HG03108 (cell line): ENCODE results near the gene MRTFB.

ENCODE experiments used
- ATAC-seq: cut with Tn5 transposase; IDR thresholded peaks from one replicate; pipeline ENCODE4 v1.9.1; 2021; ENCODE audit warnings: moderate library complexity; ENCODE audit not compliant: unreplicated experiment

The MRTFB gene

DNA sequence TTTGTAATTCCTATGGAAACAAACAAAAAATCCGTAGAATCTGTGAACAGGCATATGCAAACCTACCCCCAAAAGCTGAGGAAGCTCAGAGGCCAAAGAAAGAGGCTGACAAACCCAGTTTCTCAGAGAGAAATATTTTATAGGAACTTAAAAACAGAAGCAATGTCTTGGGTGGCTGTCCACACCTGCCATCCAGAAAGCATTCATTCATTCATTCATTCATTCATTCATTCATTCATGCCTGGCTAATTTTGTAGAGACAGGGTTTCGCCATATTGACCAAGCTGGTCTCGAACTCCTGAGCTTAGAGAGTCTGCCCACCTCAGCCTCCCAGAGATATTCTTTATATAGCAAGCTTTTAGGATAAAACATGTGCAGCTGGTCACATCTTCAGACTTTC is 154.3 kb downstream of the MRTFB start:
- ATAC-seq = no peak

DNA sequence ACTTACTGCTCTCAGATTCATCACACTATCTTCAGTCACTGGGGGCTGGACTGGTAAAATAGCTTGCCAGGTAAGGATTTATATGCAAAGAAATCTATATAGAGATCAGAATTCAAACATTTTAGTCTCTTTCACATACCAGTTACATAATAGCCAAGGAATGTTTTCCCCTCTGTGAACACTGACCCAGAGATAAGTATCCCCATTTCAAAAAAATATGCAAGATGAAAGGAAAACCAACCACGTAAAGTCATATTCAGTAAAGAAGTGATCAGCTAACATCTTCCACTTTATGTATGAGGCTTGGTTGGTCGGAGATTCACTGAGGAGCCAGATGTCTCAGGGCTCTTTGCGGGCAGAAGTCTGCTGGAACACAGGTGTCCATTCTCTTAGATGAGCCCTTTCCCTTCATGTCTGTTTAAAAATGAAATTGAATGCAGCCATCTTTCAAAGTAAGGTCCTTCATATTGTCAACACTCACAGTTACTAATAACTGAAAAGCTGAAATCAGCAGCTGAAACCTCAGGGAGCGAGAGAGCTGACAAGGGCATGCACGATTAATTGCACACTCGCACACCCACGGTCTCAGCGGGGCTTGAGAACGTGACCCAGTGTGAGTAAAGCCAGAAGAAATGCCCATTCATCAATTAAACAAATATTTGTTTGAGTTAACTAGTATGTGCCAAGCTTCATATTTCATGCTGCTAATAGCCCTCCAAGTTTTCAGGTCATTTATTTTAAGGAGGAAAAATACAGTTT is 161.2 kb downstream of the MRTFB start:
- ATAC-seq = no peak

DNA sequence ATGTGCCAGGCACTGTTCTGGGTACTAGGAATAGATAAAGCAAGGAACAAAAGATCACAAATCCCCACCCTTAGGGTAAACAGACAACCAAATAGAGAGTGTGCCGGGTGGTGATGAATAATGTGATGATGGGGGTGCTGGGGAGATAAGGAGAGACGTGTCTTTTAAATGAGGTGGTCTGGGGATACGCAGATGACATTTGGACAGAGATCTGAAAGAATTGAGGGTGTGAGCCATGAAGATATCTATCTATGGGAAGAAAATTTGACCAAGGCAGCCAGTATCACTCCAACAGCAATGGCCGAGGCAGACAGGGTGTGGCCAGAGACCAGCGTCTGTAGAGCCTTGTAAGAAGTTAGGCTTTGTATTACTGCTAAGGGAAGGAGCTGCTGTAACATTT is 165.3 kb downstream of the MRTFB start:
- ATAC-seq = no peak

DNA sequence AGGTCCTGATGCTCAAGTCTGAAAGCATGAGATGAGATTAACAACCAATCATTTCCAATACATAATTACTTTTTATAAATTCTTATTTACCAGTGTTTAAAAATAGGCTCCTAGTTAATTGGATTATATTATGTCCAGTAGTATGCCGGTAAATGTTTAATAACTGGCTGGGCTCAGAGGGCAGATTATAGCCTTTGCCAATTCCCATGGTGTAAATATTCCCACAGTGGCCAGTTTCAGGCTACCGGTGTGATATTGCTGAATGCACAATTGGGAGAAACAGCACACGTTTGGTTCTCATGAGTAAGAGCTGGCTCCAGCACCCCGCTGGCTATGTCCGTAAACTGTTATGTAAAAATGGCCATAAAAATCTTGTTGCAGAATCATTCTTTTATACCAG is 167.6 kb downstream of the MRTFB start:
- no peak for ATAC-seq

DNA sequence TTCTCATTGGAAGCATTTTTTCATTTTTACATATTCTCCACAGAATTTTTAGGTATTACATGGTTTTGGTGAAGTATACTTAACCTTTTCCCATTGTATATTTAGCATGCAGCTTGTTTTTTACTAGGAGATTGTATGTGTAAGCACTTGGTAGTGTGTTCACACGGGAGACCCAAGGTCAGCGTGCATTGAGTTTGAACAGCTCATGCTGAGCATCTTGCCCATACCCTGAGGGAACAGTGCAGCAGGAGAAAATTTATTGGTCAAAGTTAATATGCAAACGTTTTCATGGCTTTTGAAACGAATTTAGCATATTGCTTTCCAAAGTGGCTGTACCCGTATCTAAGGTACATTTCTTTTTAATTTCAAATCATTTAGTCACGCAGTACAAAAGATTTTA is 168.7 kb downstream of the MRTFB start:
- ATAC-seq = no peak

DNA sequence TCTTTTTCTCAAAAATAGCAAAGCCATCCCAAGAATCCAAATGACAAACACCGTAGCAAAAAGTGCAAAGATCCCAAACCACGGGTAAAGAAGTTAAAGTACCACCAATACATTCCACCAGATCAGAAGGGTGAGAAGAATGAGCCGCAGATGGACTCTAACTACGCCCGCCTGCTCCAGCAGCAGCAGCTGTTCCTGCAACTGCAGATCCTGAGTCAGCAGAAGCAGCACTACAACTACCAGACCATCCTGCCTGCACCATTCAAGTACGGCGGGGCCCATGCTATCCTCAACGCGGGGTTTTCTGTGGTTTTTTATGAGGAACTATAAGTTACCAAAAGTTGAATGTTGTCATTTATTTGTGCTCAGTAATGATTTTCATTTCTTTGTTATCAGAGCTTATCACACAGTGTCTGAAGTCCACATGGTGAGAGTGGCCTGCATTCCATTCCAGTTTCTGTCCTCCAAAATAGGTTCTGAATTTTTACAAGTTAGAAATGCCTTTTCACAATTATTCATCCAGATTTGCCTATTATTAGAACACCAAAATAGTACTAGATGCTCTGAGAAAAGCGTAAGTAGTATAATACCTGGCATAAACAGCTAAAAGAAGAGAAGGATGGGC is 169.2 kb downstream of the MRTFB start:
- ATAC-seq = no peak

DNA sequence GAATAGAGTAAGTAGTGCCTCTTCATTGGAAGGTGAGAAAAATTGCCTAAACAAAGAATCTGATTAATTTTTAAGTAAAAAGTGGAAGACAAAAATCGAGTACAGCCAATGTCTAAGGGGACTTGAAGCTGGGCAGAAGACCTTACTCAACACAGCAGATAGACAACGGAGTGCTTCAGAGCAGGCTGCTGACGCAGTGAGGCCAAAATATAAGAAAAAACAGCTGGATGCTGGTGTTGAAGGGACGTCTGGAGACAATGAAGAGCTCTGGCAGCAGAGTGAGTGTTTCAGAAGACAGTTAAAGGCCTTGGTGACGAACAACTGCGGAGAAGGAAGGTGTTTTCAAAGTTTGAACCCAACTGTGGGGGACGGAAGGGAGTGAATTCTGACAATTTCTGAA is 169.8 kb downstream of the MRTFB start:
- no peak for ATAC-seq

DNA sequence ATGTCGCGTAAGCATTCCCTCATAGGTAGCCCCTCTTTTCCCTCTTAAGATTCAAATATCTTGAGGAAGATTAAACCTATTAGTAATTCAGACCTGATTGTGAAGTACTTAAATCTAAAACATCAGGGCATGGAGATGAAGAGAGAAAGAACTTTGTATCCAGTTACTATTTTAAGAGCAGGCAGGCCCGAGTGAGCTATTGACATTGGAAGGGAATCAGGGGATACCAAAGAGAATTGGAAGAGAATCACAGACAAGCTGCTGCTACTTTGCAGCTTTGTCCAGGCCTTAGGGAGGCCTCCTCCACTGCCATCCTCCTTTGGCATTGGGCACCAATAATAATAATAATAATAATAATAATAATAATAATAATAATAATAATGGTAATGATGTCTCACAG is 170.5 kb downstream of the MRTFB start:
- ATAC-seq = no peak

DNA sequence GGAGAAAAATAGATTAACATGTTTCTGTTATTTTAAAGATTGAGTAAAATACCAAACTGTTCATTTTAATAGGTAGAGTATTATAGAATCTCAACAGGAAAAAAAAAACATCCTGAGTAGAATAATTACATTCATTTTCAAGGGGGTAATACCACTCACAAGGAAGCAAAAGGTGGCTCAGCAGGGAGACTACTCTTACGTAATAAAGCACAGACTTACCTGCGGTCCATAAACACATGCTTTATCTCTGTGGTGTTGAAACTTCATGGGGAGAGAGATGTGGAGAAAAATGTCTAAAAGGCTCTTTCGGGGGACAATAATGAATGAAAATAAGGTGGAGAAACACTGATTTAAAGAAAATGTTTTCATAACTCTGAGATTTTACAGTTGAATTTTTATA is 171.7 kb downstream of the MRTFB start:
- no peak for ATAC-seq

DNA sequence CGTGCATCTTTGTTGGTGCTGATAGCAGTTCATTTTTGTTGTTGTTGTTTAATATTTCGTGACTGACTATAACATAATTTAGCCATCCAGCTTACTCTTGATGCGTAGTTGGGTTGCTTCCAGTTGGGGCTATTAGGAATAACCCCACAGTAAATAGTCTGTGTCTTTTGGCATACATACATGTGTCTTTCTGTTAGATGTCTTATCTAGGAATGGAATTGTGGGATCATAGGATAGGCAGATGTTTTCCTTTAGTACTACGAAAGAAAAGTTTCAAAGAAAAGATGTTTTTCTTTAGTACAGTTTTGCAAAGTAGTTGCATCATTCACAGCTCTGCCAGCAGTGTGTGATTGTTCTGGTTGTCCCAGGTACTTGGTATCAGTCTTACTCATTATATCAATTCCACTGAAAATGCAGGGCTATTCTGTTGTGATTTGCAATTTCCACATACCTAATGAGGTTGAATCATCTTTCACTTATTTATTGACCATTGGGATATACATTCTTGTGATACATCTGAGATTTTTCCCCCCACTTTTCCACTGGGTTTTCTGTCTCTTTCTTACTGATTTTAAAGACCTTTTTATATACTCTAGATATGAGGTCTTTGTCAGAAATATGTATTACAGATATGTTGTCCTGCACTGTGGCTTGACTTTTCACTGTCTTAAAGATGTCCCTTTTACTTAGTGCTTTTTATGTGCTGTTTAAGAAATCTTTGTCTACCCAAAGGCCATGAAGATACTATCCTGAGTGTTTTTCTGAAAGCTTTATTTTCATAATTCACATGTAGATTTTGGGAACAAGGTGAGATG is 173.3 kb downstream of the MRTFB start:
- ATAC-seq = no peak

DNA sequence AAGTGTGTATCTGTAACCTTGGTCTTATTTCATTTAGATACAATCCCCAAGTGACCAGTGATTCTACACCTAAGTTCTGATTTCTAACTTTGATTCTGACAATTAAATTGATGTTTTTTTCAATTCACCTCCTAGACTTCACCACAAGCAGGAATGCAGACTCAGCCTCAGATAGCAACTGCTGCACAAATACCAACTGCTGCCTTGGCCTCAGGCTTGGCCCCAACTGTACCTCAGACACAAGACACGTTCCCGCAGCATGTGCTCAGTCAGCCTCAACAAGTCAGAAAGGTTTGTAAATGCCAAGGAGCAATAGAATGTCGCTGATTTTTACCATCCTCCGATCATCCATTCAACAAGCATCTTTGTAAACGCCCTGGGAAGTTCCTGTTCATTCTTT is 177.7 kb downstream of the MRTFB start:
- ATAC-seq = no peak

DNA sequence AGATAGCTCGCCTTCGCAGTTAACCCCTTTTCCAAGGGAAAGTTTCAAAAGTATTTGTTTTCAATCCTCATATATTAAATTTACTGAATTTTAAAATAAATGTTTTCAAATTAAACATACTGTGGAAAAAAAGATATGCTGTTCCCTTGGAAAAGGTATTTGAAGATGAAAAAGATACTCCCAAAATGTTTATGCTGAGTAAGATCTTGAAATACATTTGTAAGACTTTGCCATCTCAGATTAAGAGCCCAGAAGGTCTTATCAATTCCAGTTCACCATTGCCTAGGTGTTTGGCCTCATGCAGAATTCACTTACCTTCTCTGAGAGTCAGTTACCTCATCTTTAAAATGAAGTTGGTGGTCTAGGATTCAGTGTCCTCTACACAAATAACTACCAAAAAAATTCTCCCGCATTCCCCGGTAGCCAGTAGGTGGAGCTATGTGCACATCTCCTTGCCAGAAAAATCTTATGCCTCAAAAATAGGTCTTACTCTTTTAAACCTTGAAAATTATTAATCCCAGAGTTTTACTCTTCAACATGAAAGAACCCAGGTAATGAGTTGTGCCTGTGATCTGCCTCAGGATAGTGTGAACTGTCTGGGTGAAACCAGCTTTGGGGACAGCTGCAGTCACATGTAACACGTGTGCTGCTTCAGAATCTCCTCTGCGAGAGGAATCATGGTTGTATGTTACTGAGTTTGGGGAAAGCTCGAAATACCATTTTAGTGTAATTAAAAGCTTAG is 178.3 kb downstream of the MRTFB start:
- no peak for ATAC-seq

DNA sequence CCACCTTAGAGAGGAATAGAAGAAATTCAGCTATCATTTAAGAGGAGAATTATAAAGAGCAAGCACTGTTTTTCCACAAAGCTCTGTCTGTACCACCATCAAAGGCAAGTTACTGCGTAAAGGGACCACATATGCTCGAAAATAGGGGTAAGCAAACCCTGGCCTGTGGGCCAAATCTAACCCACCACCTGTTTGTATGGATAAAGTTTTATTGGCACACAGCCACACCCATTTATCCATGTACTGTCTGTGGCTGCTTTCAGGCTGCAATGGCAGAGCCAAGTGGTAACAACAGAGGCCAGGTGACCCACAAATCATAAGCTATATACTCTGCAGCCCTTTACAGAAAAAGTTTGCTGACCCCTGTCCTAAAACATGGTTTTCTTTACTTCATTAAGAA is 180.3 kb downstream of the MRTFB start:
- ATAC-seq = no peak

DNA sequence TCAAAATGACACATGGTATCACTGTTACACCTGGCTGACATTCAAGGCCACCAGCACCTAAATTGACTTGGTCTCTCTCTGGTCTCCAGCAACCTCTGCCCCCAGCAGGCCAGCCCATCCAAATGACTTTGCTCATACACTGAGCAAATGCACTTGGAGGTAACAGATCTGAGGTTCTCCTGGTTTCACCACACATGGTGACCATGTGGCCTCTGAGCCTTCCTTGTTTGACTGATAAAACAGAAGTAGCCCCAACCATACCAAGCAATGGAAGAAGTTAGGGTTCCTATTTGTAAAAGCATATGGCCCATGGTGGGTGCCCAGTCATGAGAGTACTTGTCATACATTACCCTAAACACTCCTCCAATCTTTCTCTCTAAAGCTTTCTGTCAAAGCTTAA is 181.7 kb downstream of the MRTFB start:
- no peak for ATAC-seq

DNA sequence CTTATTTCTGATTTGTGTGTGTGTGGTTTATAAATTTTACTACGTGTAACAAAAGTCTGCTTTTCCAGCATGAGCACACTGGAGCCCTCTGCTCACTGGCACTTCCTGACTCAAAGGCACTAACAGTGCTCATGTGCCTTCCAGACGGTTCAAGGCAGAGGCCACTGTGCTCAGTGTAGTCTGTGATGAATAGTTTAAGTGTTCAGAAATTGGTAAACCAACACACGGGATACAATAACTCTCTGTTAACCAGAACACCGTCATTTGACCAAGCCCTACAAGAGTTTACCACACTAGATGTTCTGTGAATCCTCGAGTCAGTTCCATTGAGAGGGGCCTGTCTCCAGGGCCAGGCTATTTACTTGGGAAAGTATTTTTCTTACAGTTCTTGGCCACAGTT is 191.9 kb downstream of the MRTFB start:
- ATAC-seq = no peak

DNA sequence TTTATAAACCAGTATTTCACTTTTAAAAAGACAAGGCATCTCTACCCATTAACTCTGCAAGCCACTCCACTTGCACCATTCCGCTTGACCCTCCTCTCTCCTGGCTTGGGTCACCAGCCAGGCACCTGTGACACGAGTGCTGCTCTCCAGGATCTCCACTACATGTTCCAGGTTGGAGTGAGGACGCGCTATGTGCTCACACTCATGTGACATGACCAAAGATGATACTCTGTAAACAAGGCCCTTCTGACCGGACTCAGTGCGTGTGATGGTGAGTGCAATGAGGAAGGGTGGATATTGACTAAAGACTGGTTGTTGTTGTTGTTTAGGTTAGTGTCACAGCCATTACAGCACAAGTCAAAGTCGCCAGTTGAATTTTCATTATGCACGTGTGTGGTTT is 192.7 kb downstream of the MRTFB start:
- no peak for ATAC-seq

DNA sequence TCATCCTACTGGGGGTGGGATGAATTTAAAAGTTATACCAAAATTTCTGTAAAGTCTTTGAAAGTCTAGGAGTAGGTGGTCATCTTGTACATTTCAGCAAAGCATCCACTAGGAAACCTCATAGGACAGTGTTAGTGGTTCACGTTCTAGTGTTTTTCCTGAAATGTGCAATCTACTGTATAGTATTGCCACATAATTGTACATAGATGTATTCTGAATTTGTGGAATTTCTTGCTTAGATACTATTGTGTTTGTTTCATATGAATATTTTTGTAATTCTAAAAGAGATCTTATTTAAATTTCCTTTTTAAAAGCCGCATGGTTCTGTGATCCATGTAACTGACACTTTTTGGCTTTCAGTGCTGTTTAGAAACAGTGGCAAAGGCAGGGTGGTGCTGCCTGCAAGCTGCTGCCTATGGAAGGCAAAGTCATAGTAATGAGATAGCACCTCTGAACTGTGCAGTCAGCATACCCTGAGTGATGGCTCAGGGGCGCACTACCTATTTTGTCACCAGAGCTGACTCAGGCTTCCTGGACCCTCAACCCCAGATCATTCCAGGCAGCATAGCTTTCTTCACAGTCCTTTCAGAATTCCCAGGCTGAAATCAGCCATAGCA is 193.3 kb downstream of the MRTFB start:
- no peak for ATAC-seq

DNA sequence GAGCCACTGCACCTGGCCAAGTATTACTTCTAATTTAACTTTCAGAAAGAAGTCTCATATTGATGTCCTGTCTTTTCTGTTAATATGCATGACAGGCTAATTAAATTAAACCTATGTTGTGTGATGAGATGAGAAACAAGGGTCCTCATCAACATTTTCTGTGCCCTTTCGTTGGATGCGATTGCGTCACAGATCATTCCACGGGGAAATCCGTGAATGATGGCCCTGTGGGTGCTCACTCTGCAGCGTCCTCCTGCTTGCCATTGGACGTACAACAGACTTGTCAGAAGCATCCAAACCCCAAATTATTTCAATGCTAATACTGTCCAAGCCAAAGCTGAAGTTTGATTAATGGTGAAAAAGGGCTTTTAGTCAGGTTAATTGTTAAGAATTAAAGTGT is 197.0 kb downstream of the MRTFB start:
- no peak for ATAC-seq

DNA sequence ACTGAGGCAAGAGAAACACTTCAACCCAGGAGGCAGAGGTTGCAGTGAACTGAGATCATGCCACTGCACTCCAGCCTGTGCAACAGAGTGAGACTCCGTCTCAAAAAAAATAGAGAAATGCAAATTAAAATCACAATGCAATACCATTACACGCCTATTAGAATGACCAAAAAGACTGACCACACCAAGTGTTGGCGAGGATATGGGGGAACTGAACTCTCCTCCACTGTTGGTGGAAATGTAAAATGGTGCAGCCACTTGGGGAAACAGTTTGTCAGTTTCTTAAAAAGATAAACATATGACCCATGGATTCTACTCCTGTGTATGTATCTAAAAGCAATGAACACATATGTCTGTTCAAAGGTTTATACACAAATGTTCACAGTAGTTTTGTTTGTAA is 204.8 kb downstream of the MRTFB start:
- no peak for ATAC-seq

DNA sequence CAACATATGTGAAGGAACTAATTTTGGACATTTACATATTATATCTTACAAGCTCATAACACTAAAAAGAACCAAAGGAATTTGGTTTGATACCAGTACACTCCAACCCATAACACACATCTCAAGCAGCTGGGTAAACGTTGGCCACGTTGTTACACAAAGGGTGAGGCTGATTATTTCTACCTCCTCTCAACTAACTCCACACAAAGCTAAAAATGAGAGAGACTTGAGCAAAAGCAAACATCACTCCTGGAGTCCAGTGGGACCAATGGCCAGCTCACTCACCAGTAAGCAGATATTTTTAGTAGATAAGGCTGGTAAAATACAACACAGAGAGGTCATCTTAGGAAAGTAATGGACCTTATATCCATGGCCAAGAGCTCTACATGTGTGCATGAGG is 207.6 kb downstream of the MRTFB start:
- ATAC-seq = no peak

DNA sequence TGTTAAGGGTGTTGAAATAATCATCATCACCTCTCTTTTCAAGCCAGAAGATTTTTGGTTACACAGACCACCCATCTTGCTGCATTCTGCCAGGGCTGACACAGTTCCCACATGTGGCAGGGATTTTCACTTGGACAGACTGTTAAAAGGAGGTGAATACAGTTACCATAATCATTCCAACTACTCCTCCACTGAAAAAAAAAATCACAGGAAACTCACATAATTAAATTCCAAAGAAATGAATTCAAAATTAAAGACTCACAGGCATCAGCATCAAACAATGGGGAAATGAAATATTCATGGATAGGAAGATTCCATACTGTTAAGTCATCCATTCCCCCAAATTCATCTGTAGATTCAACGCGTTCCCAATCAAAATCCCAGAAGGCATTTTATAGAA is 209.4 kb downstream of the MRTFB start:
- ATAC-seq = no peak
